ENCODE results near the gene PUM2. TPM values are rescaled to one million over a fixed set of nuclear protein-coding genes. Genes with fewer than 3 reads are reported as not detected.

PUM2 gene
- total and polyA plus RNA-seq, 7 donors: 30.0 to 87.2 (median 73.4) TPM

DNA sequence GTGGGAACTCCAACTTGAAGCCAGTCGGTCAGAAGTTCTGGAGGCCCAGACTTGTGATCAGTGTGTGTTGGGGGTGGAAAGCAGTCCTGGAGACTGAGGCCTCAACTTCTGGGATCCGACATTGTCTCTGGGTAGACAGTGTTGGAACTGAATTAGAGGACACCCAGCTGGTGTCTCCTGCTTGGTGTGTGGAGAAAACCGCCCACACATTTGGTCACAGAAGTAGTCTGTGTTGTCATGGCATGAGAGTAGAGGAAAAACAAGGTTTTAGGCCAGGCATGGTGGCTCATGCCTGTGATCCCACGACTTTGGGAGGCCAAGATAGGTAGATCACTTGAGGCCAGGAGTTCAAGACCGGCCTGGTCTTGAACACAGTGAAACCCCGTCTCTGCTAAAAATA is 51.5 kb downstream of the PUM2 start:
- H3K9me3 ChIP-seq: no peaks in the 10 kb centered on the region
- peaks cover 0 to 69% (median 8%) of the 10 kb centered on the region in 4 donors for H3K36me3 ChIP-seq
- WGBS, 2 donors: 90% methylated on average over 6 of the region's 6 CpGs
- peaks cover 0 to 20% (median 13%) of the 10 kb centered on the region in 4 donors for H3K4me1 ChIP-seq
- no peak overlapping the region for H3K4me3 ChIP-seq
- no peak overlapping the region for H3K27ac ChIP-seq
- TF ChIP-seq EP300 (IDR thresholded peaks at IDR 0.05) (no peak), CTCF (IDR thresholded peaks at IDR 0.05) (no peak), POLR2A (IDR thresholded peaks at IDR 0.05) (no peak), POLR2AphosphoS5 (IDR thresholded peaks at IDR 0.05) (no peak)
- intact Hi-C loops (cut with DNase I): no loop called here
- no peaks in the 10 kb centered on the region for H3K27me3 ChIP-seq
- no peak for DNase-seq

DNA sequence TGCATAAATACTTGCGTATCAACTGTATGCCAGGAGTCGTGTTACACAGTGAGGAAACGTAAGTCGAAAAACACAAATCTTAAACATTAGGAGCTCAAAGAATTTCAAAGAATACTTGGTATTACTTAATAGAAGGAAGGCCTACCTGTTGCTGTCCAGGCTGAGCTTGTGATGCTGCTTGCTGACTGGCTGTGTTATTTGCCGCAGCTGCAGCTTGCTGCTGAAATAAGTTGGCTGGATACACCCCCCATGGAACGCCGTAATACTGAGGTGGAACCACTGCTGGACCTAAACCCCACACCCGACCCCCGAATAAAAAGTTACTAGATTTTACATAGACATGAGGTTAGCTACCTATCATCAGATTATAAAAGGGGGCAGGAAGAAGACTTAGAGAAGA is 56.4 kb downstream of the PUM2 start:
- intact Hi-C loops (cut with DNase I): no loop called here
- Histone ChIP-seq H3K4me3 (no peak overlapping the region), H3K36me3 (peaks cover 0 to 93% (median 18%) of the 10 kb centered on the region in 4 donors), H3K27me3 (no peaks in the 10 kb centered on the region), H3K9me3 (no peaks in the 10 kb centered on the region), H3K4me1 (peaks cover 0 to 7% (median 3%) of the 10 kb centered on the region in 4 donors), H3K27ac (no peak overlapping the region)
- DNase-seq: no peak
- WGBS, 2 donors: 97 to 98% methylated on average over 9 of the region's 9 CpGs
- TF ChIP-seq POLR2AphosphoS5 (IDR thresholded peaks at IDR 0.05) (no peak), CTCF (IDR thresholded peaks at IDR 0.05) (no peak), EP300 (IDR thresholded peaks at IDR 0.05) (no peak), POLR2A (IDR thresholded peaks at IDR 0.05) (no peak)

- peaks cover 0 to 90% (median 20%) of the 10 kb centered on the region in 4 donors for H3K36me3 ChIP-seq
- H3K4me3 ChIP-seq: no peak overlapping the region
- no peak overlapping the region for H3K27ac ChIP-seq
- H3K9me3 ChIP-seq: no peaks in the 10 kb centered on the region
- intact Hi-C loops (cut with DNase I): no loop called here
- 95 to 96% methylated on average over 5 of the region's 5 CpGs for WGBS, 2 donors
- no peak for DNase-seq
- no peak for TF ChIP-seq POLR2A (IDR thresholded peaks at IDR 0.05)
- TF ChIP-seq POLR2AphosphoS5 (IDR thresholded peaks at IDR 0.05): no peak
- no peak for TF ChIP-seq CTCF (IDR thresholded peaks at IDR 0.05)
- TF ChIP-seq EP300 (IDR thresholded peaks at IDR 0.05): no peak
- no peaks in the 10 kb centered on the region for H3K27me3 ChIP-seq
- H3K4me1 ChIP-seq: peaks cover 0 to 7% (median 3%) of the 10 kb centered on the region in 4 donors
Measured at GRCh38 chr2:20292984-20293383, 57.7 kb downstream of the PUM2 start.

DNA sequence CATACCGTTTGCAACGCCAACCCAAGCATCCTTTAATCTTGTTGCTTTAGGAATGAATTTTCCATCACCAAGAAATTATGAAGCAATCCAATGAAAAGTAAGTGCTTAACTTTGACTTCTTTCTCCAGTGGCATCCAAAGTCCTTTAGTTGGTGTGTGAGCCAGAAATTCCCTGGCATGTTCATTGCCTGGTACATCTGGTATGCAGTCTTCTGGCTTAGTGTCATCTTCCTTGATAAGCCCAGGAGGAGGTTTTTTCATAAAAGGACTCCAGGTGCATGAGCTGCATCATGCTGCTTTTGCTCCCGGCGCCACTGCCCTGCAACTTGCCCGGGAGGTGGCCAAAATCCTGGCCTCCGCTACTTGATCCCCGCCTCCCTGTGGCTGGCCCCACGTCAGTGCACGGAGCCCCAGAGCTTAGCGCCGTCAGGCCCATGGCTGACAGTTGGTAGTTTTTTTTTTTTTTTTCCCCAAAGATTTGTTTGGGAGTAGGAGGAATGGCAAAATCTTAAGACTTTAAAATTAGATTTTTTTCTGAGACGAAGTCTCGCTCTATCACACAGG is 58.7 kb downstream of the PUM2 start:
- Histone ChIP-seq H3K27ac (no peak overlapping the region), H3K4me1 (peaks cover 0 to 7% (median 3%) of the 10 kb centered on the region in 4 donors), H3K27me3 (no peaks in the 10 kb centered on the region), H3K36me3 (peaks cover 0 to 80% (median 17%) of the 10 kb centered on the region in 4 donors), H3K4me3 (no peak overlapping the region), H3K9me3 (no peaks in the 10 kb centered on the region)
- intact Hi-C loops (cut with DNase I): no loop called here
- TF ChIP-seq EP300 (IDR thresholded peaks at IDR 0.05): no peak
- TF ChIP-seq CTCF (IDR thresholded peaks at IDR 0.05): no peak
- no peak for DNase-seq
- 94 to 97% methylated on average over 13 of the region's 13 CpGs for WGBS, 2 donors

- DNase-seq: no peak
- 74 to 75% methylated on average over 7 of the region's 7 CpGs for WGBS, 2 donors
- Histone ChIP-seq H3K27me3 (no peaks in the 10 kb centered on the region), H3K36me3 (peaks cover 0 to 73% (median 14%) of the 10 kb centered on the region in 4 donors), H3K4me1 (peaks cover 0 to 7% (median 3%) of the 10 kb centered on the region in 4 donors), H3K9me3 (no peaks in the 10 kb centered on the region), H3K27ac (peak overlapping the region in 1 of 4 donors; percentile 4), H3K4me3 (no peak overlapping the region)
- TF ChIP-seq EP300 (IDR thresholded peaks at IDR 0.05) (no peak), POLR2A (IDR thresholded peaks at IDR 0.05) (no peak), POLR2AphosphoS5 (IDR thresholded peaks at IDR 0.05) (peak in 3 of 4 donors; percentile 7 to 17 (median 8)), CTCF (IDR thresholded peaks at IDR 0.05) (peak; percentile 7 to 35 (median 27))
- intact Hi-C loops (cut with DNase I): no loop called here
Measured at GRCh38 chr2:20291106-20291564, 59.5 kb downstream of the PUM2 start.

All from sigmoid colon (tissue), 7 donors.